ENCODE measurements around the gene SETD5. TPM values are rescaled to one million over a fixed set of nuclear protein-coding genes. Genes with fewer than 3 reads are reported as not detected.

Gene SETD5
- total and polyA plus RNA-seq, 8 donors: 25.5 to 78.0 (median 40.7) TPM

DNA sequence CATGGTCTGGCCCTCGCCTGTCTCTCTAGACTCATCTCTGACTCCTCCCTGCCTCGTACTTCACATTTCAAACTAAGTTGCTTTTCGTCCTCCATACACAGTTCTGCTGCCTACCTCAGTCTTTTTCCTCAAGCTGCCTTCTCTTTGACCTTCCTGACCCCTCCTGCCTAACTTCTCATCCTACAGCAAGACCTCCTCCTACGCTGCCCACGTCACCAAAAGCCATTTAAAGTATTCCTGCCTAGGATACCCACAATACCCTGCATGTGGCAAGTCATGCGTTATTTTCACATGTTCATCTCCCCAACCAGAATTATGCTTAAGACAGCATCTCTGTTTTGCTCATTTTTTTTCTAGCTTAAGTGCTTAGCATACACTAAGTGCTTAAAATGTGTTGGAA is 99.5 kb downstream of the SETD5 start:
- DNase-seq: no peak
- Histone ChIP-seq H3K4me3 (no peak overlapping the region), H3K9me3 (no peaks in the 10 kb centered on the region), H3K27ac (no peak overlapping the region), H3K4me1 (no peaks in the 10 kb centered on the region), H3K36me3 (no peaks in the 10 kb centered on the region), H3K27me3 (no peaks in the 10 kb centered on the region)
- FAIRE-seq: no peak
- intact Hi-C loops (cut with DNase I): no loop called here
- TF ChIP-seq, protein P1, sequence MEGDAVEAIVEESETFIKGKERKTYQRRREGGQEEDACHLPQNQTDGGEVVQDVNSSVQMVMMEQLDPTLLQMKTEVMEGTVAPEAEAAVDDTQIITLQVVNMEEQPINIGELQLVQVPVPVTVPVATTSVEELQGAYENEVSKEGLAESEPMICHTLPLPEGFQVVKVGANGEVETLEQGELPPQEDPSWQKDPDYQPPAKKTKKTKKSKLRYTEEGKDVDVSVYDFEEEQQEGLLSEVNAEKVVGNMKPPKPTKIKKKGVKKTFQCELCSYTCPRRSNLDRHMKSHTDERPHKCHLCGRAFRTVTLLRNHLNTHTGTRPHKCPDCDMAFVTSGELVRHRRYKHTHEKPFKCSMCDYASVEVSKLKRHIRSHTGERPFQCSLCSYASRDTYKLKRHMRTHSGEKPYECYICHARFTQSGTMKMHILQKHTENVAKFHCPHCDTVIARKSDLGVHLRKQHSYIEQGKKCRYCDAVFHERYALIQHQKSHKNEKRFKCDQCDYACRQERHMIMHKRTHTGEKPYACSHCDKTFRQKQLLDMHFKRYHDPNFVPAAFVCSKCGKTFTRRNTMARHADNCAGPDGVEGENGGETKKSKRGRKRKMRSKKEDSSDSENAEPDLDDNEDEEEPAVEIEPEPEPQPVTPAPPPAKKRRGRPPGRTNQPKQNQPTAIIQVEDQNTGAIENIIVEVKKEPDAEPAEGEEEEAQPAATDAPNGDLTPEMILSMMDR (IDR thresholded peaks at IDR 0.05): no peak
- no peak for ATAC-seq
- WGBS, 2 donors: 62 to 71% methylated on average over 6 of the region's 6 CpGs

DNA sequence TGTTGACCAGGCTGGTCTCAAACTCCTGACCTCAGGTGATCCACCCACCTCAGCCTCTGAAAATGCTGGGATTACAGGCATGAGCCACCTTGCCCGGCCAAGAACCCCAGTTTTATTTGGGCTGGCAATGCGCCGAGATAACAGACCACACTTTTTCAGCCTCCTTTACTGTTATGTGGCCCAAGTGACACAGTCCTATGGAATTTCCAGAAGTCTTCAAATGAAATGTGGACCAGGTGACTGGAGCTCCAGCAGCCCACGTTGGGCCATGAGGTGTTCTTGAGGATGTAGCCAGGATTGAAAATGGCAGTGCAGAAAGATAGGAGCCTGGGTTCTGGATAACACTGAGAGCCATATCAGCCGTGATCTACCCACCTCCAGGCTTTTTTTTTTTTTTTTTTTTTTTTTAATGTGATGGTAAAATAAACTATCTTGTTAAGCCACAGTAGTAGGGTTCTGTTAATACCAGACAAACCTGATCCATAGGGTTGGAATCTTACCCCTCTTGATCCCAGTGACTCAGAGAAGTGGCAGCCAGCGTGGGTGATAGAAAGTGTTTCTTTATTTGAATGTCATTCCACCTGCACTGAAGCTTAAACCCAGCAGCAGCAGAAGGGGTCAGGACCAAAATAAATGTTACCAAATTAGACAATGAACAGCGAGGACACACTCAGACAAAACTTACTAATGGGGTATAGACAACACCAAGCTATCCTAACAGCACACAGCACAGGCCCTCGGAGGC is 100.6 kb downstream of the SETD5 start:
- H3K27me3 ChIP-seq: no peaks in the 10 kb centered on the region
- DNase-seq (no peak), FAIRE-seq (no peak), ATAC-seq (no peak)
- intact Hi-C loops (cut with DNase I): no loop called here
- H3K27ac ChIP-seq: no peak overlapping the region
- H3K4me1 ChIP-seq: no peaks in the 10 kb centered on the region
- WGBS, 2 donors: 68 to 79% methylated on average over 8 of the region's 8 CpGs
- H3K9me3 ChIP-seq: no peaks in the 10 kb centered on the region
- TF ChIP-seq, protein P1 (IDR thresholded peaks at IDR 0.05): no peak
- H3K4me3 ChIP-seq: no peak overlapping the region
- no peaks in the 10 kb centered on the region for H3K36me3 ChIP-seq

DNA sequence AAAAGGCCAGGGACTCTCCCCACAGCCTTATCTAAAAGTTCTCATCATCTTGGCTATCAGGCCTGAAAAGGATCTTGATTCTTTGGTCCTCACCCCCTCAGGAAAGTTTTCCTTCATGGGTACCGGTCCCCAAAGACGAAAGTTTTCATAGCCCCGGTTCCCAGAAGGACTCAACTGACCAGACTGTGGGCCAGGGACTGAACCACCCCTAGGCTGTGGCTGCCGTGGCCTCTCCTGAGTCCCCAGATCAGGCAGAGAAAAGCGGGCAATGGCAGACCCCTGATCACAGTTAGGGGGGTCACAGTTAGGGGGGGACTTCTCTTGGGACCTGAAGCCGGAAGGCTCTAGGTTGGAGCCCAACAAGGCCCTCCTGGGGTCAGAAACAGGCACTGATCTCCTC is 101.4 kb downstream of the SETD5 start:
- Histone ChIP-seq H3K9me3 (no peaks in the 10 kb centered on the region), H3K27me3 (no peaks in the 10 kb centered on the region), H3K27ac (no peak overlapping the region), H3K36me3 (no peaks in the 10 kb centered on the region), H3K4me3 (no peak overlapping the region), H3K4me1 (no peaks in the 10 kb centered on the region)
- ATAC-seq (no peak), DNase-seq (no peak), FAIRE-seq (no peak)
- WGBS, 2 donors: 66 to 81% methylated on average over 6 of the region's 6 CpGs
- TF ChIP-seq, protein P1 (IDR thresholded peaks at IDR 0.05): no peak
- intact Hi-C loops (cut with DNase I): no loop called here

DNA sequence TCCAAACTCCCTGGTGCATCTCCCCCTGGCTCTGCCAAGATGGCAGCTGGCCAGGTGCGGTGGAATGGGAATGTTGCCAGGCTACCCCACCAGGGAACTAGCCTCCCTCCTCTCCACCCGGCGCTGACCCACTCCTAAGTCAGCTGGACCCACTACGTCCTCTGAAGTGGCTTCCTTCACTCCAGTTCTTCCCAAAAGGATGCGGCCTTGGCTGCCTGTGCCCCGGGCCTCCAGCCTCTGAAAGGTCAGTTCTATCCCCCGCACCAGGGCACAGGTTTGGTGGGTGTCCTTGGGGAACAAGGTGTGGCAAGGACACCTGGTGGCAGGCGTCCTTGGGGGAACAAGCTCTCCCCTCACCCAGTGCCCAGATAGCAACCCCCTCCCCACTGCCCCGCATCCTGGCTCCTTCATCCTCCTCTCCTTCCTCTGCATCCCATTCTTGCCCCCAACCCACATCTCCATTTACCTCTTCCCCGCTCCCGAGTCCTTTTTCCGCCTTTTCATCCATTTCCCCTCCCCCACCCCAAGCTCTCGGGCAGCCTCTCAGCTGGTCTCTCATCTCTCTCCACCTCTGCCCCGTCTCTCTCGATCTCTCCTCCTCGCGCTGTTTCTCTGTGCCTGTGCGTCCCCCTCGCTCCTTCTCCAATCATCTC is 102.2 kb downstream of the SETD5 start:
- WGBS, 2 donors: 12 to 17% methylated on average over 19 of the region's 19 CpGs
- DNase-seq (no peak), FAIRE-seq (no peak), ATAC-seq (peak in 2 of 4 donors; percentile 9 to 19)
- H3K36me3 ChIP-seq: no peaks in the 10 kb centered on the region
- H3K4me3 ChIP-seq: no peak overlapping the region
- TF ChIP-seq, protein P1 (IDR thresholded peaks at IDR 0.05): no peak
- H3K9me3 ChIP-seq: no peaks in the 10 kb centered on the region
- H3K27me3 ChIP-seq: no peaks in the 10 kb centered on the region
- no peaks in the 10 kb centered on the region for H3K4me1 ChIP-seq
- intact Hi-C loops (cut with DNase I): no loop called here
- no peak overlapping the region for H3K27ac ChIP-seq

Measured in pancreas (tissue), 10 donors.